HEK293 (cell line): ENCODE measurements around the gene ACAA1.

Experiments used
- GLIS1 ChIP-seq: fragments of 450-650 bp; formaldehyde crosslinking; IDR thresholded peaks from 2 replicates; pipeline ENCODE4 v1.5.1; 2016; ENCODE audit warnings: missing biosample characterization, missing genetic modification characterization
- REST ChIP-seq: fragments of 450-650 bp; formaldehyde crosslinking; IDR thresholded peaks from 2 replicates; pipeline ENCODE4 v1.5.1; 2016; ENCODE audit warnings: missing biosample characterization, missing genetic modification characterization
- YY1 ChIP-seq: fragments of 450-650 bp; formaldehyde crosslinking; IDR thresholded peaks from 2 replicates; pipeline ENCODE4 v1.5.1; 2018; ENCODE audit warnings: missing biosample characterization, missing genetic modification characterization
- ZSCAN30 ChIP-seq: fragments of 450-650 bp; IDR thresholded peaks from 2 replicates; pipeline ENCODE4 v1.5.1; 2018; ENCODE audit warnings: missing biosample characterization, mild to moderate bottlenecking, missing genetic modification characterization, moderate library complexity

GRCh38 chr3:38088126-38089078, 48.5 kb downstream of the ACAA1 start:
- TF ChIP-seq GLIS1 (tag by site-specific recombination), result no peak
- no peak for TF ChIP-seq REST (tag by site-specific recombination)
- no peak for TF ChIP-seq YY1 (tag by site-specific recombination)
- no peak for TF ChIP-seq ZSCAN30 (tag by site-specific recombination)
